Posterior vena cava (tissue), 2 donors: Measurements from ENCODE around the gene RETREG2. TPM values are rescaled to one million over a fixed set of nuclear protein-coding genes. Genes with fewer than 3 reads are reported as not detected.

Experiments used
- DNase-seq: peaks from one replicate; pipeline ENCODE4 v3.0.0-alpha.2; 2020; ENCODE audit warnings: low spot score
- intact Hi-C, 2 donors: fragments of 100-400 bp; cut with DNase I; formaldehyde crosslinking; loops; one replicate each; pipeline versions ENCODE4 v1.14.1 to v1.14.2; 2022 to 2023
- total RNA-seq, 2 donors: library from RNA; stranded (reverse); fragmentation: NEBNext Ultra II Directional; extraction: Animal tissue kit (Norgen Biotek cat#: 25700); gene quantifications; one replicate each; pipeline ENCODE4 v1.2.1, GENCODE V29; 2021
- donor health status: DM: yes; HTN: yes; CAD: no.
- donor health status: DM: yes; HTN: yes; CAD: no.

Gene RETREG2
- total RNA-seq, 2 donors from 2014 or later, result 54.4 to 56.8 TPM

DNA sequence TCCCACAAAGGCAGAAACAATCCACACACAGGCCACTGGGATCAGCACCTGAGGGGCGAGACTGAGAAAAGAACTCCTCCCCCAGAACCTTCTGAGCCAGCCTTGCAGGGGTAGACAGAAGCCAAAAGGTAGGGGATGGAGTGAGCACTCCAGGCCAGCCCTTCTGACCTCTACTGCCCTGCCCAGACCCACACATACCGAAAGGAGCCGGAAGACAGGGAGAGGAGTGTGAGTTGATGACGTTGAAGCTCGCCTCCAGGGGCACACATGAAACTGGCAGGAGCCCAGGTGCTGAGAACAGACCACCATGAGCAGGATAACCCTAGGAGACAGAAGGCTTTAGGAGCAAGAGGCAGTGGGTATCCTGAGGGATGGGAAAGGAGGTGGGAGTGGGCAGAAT lies 10.1 kb upstream of the RETREG2 start:
- no peak for DNase-seq
- intact Hi-C loops, result loop anchor here in 1 of 2 donors (10.0 kb wide), 1 partner anchor 217 kb away; the partner anchor contains the start of gene DNPEP

DNA sequence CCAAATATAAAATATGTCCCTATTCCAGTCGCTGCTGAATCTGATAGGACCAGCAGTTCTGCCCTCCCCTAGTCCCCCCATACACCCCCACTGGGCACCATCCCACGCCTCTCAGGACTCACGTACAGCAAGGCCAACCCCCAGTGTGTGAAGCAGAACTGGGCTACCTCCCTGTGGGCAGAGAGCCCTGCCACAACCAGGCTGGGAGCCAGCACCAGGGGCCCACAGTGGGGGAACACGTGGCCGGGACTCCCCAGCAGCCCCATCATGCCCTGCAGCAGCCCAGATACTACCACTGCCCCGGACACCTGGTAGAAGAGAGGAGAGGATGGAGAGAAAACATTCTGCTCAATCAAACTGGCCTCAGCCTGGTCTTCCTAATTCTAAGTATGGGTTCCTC lies 9.5 kb upstream of the RETREG2 start:
- intact Hi-C loops, result loop anchor here in 1 of 2 donors (10.0 kb wide), 1 partner anchor 216 kb away; the partner anchor contains the start of gene DNPEP
- no peak for DNase-seq

DNA sequence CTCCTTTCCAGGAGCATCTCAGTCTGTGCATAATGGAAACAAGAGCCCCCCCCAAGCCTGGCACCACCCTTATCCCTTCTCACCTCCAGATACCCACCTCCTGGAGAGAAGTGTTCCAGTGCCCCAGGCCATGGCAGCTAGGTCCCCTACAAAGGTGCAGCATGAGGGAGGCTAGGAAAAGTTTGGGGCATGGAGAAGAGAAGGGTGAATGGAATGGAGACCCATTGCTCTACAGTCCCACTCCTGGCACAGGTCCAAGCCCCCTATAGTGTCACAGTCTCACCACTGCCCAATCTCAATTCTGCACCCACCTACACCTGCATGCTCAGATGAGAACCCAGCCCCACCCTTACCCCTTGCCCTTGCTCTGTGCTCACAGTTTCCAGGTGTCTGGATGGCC lies 9.1 kb upstream of the RETREG2 start:
- no peak for DNase-seq

DNA sequence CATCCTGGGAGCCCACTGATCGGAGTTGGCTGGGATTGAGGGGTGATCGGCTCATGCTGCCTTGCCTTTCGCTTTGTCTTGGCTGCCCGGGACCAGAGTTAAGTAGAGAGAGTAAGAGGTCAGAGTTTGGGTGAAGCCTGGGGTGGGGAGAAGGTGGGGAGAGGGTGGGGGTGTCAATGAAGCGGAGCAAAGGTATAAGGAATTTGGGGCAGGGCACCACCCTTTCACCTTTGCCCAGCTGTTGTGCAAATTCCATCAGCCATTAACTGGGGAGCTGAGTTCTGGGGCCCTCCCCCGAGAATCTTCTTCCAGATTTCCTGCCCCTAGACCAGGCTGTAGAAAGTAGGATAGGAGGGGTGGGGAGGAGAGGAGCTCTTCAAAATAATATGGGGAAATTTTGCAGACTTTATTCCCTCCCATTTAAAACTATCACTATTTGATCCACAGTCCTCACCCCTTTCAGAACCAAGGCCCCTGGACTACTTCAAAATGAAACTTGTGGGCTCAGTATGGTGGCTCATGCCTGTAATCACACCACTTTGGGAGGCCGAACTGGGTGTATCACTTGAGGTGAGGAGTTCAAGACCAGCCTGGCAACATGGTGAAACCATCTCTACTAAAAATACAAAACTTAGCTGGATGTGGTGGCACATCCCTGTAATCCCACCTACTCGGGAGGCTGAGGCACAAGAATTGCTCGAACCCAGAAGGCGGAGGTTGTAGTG lies 8.0 kb upstream of the RETREG2 start, which contains the start of gene SLC23A3:
TSS of gene SLC23A3 (minus strand) at position 100 of the 725 bp plus-strand sequence. CDS start at position 55, 45 bp downstream.
- intact Hi-C loops, result loop anchor here in 1 of 2 donors (10.0 kb wide), 1 partner anchor 215 kb away; the partner anchor contains the start of gene DNPEP
- no peak for DNase-seq

More for the DNA sequence above, 9.1 kb upstream of the RETREG2 start:
- intact Hi-C loops, result loop anchor here in 1 of 2 donors (10.0 kb wide), 1 partner anchor 216 kb away; the partner anchor contains the start of gene DNPEP

DNA sequence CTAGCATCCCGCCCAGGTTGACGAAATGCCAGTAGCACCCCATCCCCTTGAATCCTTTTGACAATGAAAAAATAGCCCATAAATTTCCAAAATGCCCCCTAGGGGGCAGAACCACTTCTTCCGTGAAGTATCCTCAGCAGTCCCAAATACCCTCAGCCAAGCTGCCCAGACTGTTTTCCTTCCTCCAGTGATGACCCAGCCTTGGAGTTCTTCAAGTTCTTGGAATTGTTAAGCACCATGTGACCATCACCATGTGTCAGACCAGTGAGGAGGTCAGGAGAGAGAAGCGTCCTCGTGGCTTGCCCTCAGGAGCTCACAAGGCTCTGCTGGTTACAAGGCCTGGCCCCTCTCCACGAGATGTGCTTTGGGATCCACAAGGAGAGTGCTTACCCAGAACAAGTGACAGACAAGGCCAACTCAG lies 6.8 kb upstream of the RETREG2 start:
- DNase-seq, result no peak
- intact Hi-C loops, result no loop called here

DNA sequence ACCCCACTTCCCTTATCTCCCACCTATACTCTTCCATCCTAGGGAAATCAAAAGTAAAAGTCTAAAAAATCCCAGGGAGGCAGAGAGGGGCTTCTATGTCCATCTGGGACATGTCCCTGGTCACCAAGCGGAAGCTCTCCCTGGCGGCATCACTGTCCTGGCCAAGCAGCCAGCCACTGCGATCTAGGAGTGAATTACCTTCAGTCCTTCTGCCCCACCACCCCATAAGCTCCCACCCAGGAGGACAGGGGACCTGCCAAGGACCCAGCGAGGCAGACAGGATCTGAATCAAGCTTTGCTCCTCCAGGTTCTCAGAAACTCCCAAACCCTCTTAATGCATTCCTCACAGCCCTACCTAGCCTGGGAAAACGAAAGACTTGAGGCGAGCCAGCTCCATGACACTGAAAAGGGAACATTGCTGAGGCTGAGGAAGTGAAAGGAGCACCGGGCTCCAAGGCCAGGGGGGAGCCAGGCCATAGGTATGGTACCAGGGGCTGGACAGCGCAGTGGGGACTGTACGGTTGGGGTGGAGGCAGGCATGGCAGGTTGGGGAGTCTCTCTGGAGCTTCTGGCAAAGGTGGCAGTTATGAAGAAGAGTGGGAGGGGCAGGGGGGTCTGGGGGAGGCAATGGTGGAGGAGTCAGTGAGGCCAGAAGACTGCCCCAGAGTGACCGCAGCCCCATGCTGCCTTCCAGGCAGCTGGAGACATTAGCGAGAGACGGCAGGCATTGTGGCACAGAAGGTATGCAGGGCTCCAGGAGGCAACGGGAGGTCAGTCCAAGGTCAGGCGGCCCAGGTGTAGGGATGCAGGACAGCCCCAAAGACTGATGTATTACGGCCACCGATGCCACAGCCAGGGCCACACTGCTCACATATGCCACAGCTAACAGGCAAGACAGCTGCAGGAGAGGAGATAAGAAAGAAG lies 5.6 kb upstream of the RETREG2 start:
- intact Hi-C loops, result no loop called here

DNA sequence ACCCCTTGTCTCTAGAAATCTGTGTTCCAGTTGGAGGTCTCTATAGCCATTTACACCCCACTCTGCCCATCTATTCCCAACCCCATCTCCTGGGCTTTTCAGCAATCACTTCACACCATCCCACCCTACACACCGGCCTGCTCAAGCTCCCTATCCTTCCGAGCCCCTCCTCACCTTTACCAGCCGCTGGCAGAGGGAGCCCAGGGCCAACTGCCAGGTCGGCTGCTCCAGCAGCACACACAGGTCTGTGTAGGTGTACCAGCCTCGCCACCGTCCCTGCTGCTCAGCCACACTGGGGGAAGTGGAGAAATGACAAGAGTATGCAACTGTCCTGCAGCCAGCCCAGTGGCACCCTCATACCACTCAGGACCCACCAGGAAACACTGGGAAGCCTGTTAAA lies 4.9 kb upstream of the RETREG2 start:
- DNase-seq, result no peak
- intact Hi-C loops, result no loop called here

More for the DNA sequence above, 5.6 kb upstream of the RETREG2 start:
- DNase-seq, result no peak

DNA sequence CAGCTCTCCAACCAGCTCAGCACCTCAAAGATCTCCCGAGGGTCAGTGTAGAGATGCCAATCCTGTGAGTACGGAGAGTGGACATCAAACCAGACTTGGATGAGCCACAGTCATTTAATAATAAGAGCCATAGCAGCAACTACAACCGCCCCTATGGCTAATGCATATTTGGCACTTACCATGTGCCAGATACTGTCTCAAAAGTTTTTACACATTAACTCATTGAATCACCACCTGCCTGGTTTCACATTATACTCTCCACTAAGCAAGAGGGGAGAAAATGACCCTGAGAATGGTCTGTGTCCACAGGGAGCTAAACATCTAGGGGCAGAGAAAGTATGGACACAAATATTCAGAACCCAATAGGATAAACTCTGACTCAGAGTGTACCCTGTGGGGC lies 3.9 kb upstream of the RETREG2 start:
- DNase-seq, result no peak
- intact Hi-C loops, result no loop called here

DNA sequence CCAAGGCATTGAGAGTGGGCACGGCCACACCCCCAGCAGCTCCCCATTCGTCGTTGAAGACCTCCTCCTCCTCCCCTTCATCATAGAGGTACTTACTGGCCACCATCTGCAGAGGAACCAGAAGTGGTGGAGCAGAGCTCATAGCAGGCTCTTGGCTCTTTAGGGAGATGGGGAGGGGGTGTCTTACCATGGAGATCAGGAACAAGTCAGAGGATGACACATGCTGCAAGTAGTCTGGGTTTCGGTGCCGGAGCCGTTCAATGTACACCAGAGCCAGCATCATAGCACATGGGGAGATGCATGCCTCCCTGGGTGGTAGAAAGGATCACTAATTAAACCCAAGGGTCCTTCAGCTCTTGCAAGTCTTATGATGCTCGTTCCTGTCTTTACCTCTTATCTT lies 3.3 kb upstream of the RETREG2 start:
- intact Hi-C loops, result loop anchor here in 1 of 2 donors (5.0 kb wide), 1 partner anchor 42 kb away; the partner anchor contains the start of gene ABCB6

DNA sequence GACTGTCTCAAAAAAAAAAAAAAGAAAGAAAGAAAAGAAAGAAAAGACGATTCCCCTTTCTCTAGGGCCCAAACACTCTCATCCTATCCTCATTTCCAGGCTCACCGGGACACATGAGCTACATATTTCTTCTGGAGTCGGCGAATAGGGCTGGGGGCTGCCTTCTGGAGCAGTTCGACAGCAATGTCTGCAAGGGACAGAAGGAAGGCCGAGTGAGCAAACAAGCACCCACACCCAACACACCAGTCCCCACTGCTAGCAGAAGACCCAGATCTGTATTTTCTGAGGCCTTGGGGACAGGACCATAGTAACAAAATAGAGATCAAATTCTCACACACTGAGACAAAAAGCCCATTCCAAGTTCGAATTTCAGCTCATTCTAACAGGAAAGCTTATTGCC lies 2.6 kb upstream of the RETREG2 start:
- DNase-seq, result no peak
- intact Hi-C loops, result loop anchor here in 1 of 2 donors (5.0 kb wide), 1 partner anchor 42 kb away; the partner anchor contains the start of gene ABCB6

More for the DNA sequence above, 3.3 kb upstream of the RETREG2 start:
- DNase-seq, result no peak

DNA sequence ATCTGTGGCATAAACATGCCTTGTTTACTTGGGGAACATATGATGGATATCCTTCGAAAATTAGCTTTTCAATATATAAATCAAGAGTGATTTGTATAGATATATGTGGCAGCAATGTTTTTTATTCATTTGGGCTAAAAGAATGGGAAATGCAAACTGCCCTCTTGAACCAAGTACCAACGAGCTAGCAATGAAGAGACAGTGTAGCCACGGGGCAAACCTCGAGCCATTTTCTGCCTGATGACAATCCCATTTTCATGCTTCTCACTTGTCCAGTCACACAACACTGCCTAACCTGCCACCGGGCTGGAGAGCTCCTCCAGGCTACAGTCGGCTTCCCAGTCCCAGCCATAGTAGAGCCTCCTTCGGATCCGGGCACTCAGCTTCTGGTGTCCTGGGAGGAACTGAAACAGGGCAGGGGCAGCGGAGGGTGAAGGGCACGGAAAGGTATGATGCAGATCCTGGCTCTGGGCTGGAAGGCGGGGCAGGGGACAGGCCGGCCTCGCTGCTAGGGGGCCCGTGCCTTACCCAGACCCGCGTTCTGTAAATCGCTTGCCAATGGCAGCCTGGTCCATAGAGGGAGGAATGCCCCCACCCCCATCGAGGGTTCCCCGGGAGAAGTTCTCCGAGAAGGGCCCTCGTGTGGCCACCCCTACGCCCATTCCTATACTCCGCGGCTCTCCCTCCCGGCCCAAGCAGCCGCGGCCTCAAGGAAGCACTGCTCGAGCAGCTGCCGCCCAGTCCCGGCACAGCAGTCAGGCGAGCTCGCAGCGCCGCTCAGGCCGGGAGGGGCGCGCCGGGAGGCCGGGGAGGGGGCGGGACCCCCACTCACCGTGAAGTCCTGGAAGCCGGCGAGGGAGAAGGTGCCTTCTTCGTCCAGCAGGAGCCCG lies 1.9 kb upstream of the RETREG2 start:
- peak; percentile 87 for DNase-seq
- intact Hi-C loops, result loop anchor here in 1 of 2 donors (5.0 kb wide), 1 partner anchor 41 kb away; the partner anchor contains the start of gene ABCB6

DNA sequence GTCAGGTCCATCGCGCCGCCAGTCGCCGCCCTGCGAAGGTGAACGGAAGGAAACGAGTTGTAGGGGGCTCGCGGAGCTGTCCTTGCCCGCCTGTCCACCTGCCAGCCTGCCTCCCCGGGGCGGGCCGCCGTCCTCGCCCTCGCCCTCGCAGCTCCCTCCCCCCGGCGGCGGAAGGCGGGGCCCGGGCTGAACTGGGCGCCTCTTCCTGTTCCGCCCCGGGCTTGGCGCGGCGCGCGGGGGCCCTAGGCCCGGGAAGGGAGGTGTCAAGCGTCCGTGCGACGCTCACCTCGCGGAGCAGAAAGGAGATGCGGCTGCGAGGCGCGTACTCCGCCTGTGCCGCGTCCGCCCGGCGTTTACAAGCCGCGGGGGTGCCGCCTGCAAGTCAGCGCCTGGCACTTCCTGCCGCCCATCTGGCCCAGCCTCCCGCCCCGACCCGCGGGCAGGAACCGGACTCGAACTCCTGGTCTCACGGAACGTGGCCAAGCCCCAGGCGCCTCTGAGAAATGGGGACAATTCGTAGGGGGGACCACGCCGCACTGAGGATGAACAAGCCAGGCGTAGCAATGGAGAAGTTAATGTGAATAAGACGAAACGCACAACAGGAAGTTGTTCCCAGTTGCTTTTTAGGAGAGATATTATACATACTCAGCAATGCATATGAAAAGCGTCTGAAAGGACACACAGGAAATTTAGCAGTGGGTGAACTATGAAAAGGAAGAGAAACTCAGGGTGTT lies 1.1 kb upstream of the RETREG2 start, which contains the start of gene CNPPD1:
TSS of gene CNPPD1 (minus strand) at position 108 of the 734 bp plus-strand sequence. CDS start at position 11, 97 bp downstream.
- intact Hi-C loops, result loop anchor here in 1 of 2 donors (5.0 kb wide), 1 partner anchor 40 kb away; the partner anchor contains the start of gene ABCB6
- peak; percentile 96 for DNase-seq

DNA sequence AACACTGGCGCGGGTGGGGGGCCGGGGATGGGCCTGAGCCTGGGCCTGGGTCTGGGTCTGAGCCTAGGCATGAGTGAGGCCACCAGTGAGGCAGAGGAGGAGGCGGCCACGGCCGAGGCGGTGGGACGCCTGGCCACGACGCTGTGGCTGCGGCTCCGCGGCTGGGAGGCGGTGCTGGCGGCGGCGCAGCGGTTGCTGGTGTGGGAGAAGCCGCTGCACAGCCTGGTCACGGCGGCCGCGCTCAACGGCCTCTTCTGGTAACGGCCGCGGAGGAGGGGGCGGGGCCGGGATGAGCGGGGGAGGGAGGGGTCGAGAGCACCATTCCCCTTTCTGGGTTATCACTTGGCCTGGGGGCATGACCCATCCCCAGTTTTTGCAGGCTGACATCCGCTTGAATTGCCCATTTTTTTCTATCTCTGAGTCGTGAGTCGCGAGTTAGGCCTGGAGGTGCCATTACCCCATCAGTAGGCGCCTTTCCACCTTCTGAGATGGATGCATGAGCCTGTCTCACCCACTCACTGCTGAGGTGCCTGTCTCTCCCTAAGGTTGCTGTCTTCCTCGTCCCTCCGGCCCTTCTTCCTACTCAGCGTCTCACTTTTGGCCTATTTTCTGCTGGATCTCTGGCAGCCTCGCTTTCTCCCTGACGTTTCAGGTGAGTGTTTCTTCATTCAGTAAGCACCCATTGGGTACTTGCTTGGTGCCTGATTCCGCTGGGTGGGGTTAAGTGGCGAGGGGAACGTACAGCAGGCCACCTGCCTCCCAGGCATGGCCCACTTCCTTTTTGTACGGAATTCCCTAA lies 501 bp downstream of the RETREG2 start:
- intact Hi-C loops, result loop anchor here in 1 of 2 donors (5.0 kb wide), 1 partner anchor 39 kb away; the partner anchor contains the start of gene ABCB6
- DNase-seq, result peak; percentile 90

DNA sequence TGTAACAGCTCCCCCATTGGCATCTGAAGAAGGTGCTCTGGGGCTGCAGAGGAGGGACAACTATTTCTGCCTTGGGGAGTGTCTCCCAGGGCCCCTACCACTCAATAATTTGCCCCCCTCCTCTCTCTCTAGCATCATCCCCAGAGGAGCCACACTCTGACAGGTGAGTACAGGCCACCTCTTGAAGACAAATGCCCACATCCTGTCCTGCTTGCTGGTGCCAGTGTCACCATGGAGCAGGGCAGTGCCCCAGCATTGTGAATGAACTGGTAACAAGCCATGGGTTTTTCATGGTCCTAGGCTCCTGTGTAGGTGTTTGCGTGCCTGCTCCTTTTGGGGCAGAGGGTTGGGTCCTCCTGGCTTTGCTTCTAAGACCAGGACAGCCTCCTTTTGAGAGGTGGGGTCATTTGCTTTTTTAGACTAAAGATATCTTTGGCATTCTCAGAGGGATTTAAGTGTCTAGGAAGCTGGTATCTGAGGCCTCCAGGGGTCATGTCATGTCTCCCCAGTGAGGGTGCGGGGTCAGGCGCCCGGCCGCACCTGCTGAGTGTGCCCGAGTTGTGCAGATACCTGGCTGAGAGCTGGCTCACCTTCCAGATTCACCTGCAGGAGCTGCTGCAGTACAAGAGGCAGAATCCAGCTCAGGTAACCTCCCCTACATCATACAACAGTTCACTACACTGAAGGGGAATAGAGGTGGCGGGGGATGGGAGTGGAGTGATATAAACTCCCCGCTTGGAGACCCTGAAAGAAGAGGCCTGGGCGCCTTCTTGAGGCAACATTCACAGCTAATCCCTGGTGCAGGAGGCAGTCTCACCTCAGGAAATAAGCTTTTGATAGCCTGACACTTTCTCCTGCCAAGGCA lies 1.8 kb downstream of the RETREG2 start:
- intact Hi-C loops, result loop anchor here in 1 of 2 donors (5.0 kb wide), 1 partner anchor 37 kb away; the partner anchor contains the start of gene ABCB6
- no peak for DNase-seq

DNA sequence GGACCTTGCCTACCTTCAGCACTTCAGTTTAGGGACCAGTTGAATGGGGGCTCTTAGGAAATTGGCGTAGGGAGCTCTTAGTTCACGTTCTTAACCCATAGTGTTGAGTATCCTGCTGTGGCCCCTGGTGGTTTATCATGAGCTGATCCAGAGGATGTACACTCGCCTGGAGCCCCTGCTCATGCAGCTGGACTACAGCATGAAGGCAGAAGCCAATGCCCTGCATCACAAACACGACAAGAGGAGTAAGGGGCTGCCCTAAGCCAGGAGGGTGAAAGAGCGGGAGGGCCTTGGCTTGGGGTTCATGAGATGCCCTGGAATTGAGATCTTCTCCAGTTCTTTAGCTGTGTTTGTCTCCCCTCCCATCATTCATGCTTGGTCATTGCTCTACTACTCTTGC lies 2.9 kb downstream of the RETREG2 start:
- DNase-seq, result no peak
- intact Hi-C loops, result no loop called here

DNA sequence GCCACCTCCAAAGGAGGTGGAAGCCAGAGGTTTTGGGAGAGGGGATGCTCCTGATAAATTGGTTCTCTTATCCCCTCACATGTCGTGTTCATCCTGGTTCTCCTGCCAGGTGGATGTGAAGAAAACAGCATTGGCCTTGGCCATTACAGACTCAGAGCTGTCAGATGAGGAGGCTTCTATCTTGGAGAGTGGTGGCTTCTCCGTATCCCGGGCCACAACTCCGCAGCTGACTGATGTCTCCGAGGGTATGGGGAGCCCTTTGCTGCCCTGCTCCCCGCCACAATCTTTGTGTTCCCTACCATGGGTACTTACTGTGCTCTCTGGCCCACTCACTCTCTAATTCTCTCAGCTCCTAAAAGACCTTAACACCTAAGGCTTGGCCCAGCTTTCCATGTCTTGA lies 3.5 kb downstream of the RETREG2 start:
- intact Hi-C loops, result no loop called here
- DNase-seq, result no peak
